Stimulated activated CD4-positive, alpha-beta T cell treated with anti-CD3 and anti-CD28 coated beads, Interleukin-4, amount 100 ng/mL, for 48 hours (primary cell): Measurements from ENCODE around the gene ANO9.

Experiments
- DNase-seq, 2 donors: peaks; one replicate each; pipeline ENCODE4 v3.0.0-alpha.2; 2020; ENCODE audit warnings: low read depth in 2 of 2

Gene ANO9

DNA sequence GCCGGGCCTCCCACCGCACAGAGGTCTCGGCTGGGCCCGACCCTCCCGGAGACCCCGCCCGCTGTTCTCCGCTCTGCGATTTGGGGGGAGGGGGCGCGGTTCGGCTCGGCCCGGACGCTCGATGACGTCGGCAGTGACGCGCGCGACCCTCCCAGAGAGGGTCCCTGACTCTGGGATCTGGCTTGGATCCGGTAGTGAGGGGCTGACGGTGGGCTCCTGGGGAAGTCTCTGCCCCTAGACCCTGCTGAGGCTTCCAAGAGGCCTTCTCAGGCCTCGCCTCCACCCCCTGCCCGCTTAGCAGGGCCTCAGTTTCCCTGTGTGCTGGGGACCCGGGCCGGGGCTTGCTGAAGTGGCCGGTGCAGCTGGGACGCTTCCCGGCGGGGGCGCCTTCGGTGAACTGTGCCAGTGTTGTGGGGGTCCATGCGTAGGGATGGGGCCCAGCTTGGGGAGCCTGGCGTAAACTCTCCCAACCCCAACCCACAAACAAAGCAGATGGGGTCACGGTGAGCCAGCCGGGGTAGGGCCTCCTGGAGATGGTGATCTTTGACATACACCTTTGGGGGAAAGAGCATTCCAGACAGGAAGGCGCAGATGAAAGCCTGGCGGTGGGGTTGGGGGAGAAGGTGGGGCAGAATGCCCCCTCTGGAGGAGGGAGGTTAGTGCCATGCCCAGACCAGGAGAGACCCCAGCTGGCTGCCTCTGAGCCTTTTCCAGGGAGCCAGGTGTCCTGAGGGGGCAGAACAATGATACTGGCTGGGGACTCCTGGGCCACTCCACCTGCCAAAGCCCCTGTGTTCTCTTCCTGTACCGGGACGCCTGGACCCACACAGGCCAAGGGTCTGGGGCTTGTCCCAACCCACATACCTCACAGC, 71.5 kb downstream of the ANO9 start:
- no peak for DNase-seq

DNA sequence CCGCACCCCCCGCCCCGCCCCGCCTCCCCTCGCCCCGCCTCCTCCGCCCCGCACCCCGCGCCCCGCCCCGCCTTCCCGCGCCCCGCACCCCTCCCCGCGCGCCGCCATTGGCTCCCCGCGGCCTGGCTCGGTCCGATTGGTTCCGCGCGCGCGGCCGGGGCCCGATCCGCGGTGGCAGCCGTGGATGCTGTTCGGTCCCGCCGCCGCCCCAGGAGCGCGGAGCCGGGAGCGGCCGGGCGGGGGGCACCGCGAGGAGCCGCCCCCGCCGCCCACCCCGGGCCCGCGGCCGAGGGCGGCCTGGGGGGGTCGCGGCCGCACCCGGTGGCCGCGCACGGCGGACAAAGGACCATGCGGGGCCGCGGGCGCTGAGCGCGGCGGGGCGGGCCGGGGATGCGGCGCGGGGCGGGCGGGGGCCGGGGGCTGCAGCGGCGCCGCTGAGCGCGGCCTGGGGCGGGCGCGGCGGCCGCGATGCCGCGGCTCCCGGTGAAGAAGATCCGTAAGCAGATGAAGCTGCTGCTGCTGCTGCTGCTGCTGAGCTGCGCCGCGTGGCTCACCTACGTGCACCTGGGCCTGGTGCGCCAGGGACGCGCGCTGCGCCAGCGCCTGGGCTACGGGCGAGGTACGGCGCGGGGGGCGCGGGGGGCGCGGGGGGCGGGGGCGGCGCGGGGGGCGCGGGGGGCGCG, 72.3 kb downstream of the ANO9 start, which contains the start of gene B4GALNT4:
B4GALNT4 (plus strand) TSS at position 164 of the 683 bp plus-strand sequence; CDS start at position 469, 305 bp downstream.
- no peak for DNase-seq

DNA sequence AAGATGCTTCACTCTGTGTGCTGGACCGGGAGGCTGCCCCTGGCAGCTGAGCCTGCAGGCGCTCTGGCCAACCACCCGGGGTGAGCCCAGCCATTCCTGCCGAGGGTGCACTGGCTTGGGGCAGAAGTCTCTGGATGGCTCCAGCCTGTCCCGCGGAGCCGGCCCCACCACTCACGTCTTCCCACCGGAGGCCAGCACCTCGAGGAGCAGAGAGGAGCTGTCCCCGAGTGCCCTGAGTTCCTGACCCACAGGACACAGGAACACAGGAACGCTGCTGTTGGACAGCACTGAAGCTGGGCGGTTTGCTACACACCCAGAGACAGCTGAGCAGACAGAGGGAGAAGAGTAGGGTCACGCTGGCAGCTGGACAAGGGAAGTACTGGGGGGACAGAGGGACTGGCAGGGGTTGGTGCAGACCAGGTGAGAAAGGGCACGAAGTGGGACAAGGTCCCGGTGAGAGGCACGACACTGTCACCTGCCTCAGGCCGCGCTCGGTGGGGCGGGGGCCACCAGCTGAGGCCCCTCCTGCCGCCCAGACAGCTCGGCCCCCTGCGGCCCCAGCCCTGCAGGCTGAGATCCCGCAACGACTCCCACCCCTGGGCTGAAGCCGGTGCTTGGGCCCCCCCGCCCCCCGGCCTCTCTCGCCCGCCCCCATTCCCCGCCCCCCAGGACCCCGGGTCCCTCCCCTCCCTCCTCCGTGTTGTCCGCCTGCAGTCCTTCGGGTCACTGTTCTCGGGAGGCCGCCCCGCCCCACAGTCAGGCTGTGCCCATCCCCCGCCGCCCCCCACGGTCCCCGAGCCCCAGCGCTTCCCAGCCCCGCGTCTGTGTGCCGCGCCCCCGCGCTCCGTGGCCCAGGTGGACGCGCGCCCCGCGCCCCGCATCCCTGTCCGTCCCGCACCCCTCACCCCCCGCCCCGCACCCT, 73.1 kb downstream of the ANO9 start:
- no peak for DNase-seq

DNA sequence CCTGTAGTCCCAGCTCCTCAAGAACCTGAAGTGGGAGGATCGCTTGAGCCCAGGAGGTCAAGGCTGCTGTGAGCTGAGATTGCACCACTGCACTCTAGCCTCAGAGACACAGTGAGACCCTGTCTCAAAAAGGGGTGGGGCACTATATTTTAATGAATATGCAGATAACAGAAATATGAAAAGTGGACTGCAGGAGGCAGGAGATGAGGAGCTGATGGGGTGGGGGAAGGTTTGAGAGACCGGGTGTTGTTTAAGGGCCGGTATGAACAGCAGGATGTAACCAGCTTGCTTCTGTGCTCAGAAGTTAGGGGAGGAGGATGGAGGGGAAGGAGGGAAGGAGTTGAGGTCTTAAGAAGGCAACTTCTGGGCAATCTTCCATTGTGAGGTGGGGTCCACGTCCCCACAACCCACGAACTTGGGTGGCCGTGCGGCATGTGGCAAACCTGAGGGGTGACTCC, 73.8 kb downstream of the ANO9 start:
- no peak for DNase-seq
